ENCODE data around the gene OR14I1.
"Not testable (repeated sequence)": the region's sequence is repeated elsewhere in the genome, so short reads cannot be mapped to it uniquely, and the experiment has no call there.

The OR14I1 gene

GRCh38 chr1:248699099-248699498, 3.5 kb downstream of the OR14I1 start:
- Mint-ChIP-seq H3K4me1 (no peaks in the 10 kb centered on the region), H3K36me3 (ENCODE audit: low read depth) (no peaks in the 10 kb centered on the region), H3K27me3 (peaks cover 3% of the 10 kb centered on the region), H3K4me3 (no peak overlapping the region), H3K9me3 (no peaks in the 10 kb centered on the region), H3K27ac (no peak overlapping the region)
- no peak for ATAC-seq
- DNase-seq: no peak

- Mint-ChIP-seq H3K9me3 (no peaks in the 10 kb centered on the region), H3K27me3 (peaks cover 3% of the 10 kb centered on the region)
Measured at GRCh38 chr1:248697907-248698306, 4.7 kb downstream of the OR14I1 start.

GRCh38 chr1:248696774-248697173, 5.8 kb downstream of the OR14I1 start:
- H3K4me3 Mint-ChIP-seq: no peak overlapping the region
- H3K27me3 Mint-ChIP-seq: peaks cover 3% of the 10 kb centered on the region
- no peaks in the 10 kb centered on the region for H3K9me3 Mint-ChIP-seq
- no peaks in the 10 kb centered on the region for H3K4me1 Mint-ChIP-seq
- H3K36me3 Mint-ChIP-seq (ENCODE audit: low read depth): no peaks in the 10 kb centered on the region
- no peak for ATAC-seq
- no peak for DNase-seq
- no peak overlapping the region for H3K27ac Mint-ChIP-seq

More at GRCh38 chr1:248697907-248698306, 4.7 kb downstream of the OR14I1 start:
- no peak for ATAC-seq
- no peaks in the 10 kb centered on the region for H3K4me1 Mint-ChIP-seq
- H3K4me3 Mint-ChIP-seq: no peak overlapping the region
- DNase-seq: no peak
- H3K27ac Mint-ChIP-seq: no peak overlapping the region
- no peaks in the 10 kb centered on the region for H3K36me3 Mint-ChIP-seq (ENCODE audit: low read depth)

- Mint-ChIP-seq H3K27ac (no peak overlapping the region), H3K4me3 (no peak overlapping the region), H3K9me3 (no peaks in the 10 kb centered on the region), H3K4me1 (no peaks in the 10 kb centered on the region), H3K36me3 (ENCODE audit: low read depth) (no peaks in the 10 kb centered on the region), H3K27me3 (peaks cover 3% of the 10 kb centered on the region)
- ATAC-seq: no peak
- no peak for DNase-seq
Measured at GRCh38 chr1:248696261-248696660, 6.3 kb downstream of the OR14I1 start.

- Mint-ChIP-seq H3K27ac (no peak overlapping the region), H3K36me3 (ENCODE audit: low read depth) (no peaks in the 10 kb centered on the region), H3K4me1 (no peaks in the 10 kb centered on the region), H3K27me3 (peaks cover 3% of the 10 kb centered on the region), H3K4me3 (no peak overlapping the region), H3K9me3 (no peaks in the 10 kb centered on the region)
- no peak for ATAC-seq
- DNase-seq: no peak
Measured at GRCh38 chr1:248695451-248696132, 7.0 kb downstream of the OR14I1 start.

GRCh38 chr1:248691567-248692155, 10.9 kb downstream of the OR14I1 start:
- Mint-ChIP-seq H3K4me3 (no peak overlapping the region), H3K4me1 (no peaks in the 10 kb centered on the region), H3K36me3 (ENCODE audit: low read depth) (no peaks in the 10 kb centered on the region), H3K27ac (no peak overlapping the region), H3K27me3 (no peaks in the 10 kb centered on the region), H3K9me3 (no peaks in the 10 kb centered on the region)
- DNase-seq (no peak), ATAC-seq (no peak)

- H3K36me3 Mint-ChIP-seq (ENCODE audit: low read depth): no peaks in the 10 kb centered on the region
- no peak overlapping the region for H3K27ac Mint-ChIP-seq
- H3K9me3 Mint-ChIP-seq: no peaks in the 10 kb centered on the region
- H3K4me3 Mint-ChIP-seq: no peak overlapping the region
- H3K4me1 Mint-ChIP-seq: no peaks in the 10 kb centered on the region
- DNase-seq: no peak
- ATAC-seq: no peak
- peaks cover 5% of the 10 kb centered on the region for H3K27me3 Mint-ChIP-seq
Measured at GRCh38 chr1:248688527-248689298, 13.9 kb downstream of the OR14I1 start.

- DNase-seq (peak; percentile 9), ATAC-seq (peak; percentile 59)
- H3K27me3 Mint-ChIP-seq: peaks cover 7% of the 10 kb centered on the region
- H3K27ac Mint-ChIP-seq: no peak overlapping the region
- no peaks in the 10 kb centered on the region for H3K9me3 Mint-ChIP-seq
- H3K4me3 Mint-ChIP-seq: no peak overlapping the region
- H3K4me1 Mint-ChIP-seq: no peaks in the 10 kb centered on the region
- no peaks in the 10 kb centered on the region for H3K36me3 Mint-ChIP-seq (ENCODE audit: low read depth)
Measured at GRCh38 chr1:248686815-248687214, 15.8 kb downstream of the OR14I1 start.

GRCh38 chr1:248681651-248682050, 20.9 kb downstream of the OR14I1 start:
- DNase-seq (no peak), ATAC-seq (no peak)
- H3K27me3 Mint-ChIP-seq: peaks cover 16% of the 10 kb centered on the region
- H3K4me3 Mint-ChIP-seq: no peak overlapping the region
- no peaks in the 10 kb centered on the region for H3K9me3 Mint-ChIP-seq
- H3K36me3 Mint-ChIP-seq (ENCODE audit: low read depth): no peaks in the 10 kb centered on the region
- H3K27ac Mint-ChIP-seq: no peak overlapping the region
- no peaks in the 10 kb centered on the region for H3K4me1 Mint-ChIP-seq

- H3K36me3 Mint-ChIP-seq (ENCODE audit: low read depth): peaks cover 3% of the 10 kb centered on the region
- DNase-seq (no peak), ATAC-seq (no peak)
- no peaks in the 10 kb centered on the region for H3K4me1 Mint-ChIP-seq
- H3K27ac Mint-ChIP-seq: no peak overlapping the region
- no peaks in the 10 kb centered on the region for H3K27me3 Mint-ChIP-seq
- H3K9me3 Mint-ChIP-seq: peaks cover 10% of the 10 kb centered on the region
- H3K4me3 Mint-ChIP-seq: no peak overlapping the region
Measured at GRCh38 chr1:248670003-248670402, 32.6 kb downstream of the OR14I1 start.

GRCh38 chr1:248663453-248664328, 38.9 kb downstream of the OR14I1 start:
- H3K36me3 Mint-ChIP-seq (ENCODE audit: low read depth); H3K4me1 Mint-ChIP-seq; H3K4me3 Mint-ChIP-seq; ATAC-seq; DNase-seq; H3K9me3 Mint-ChIP-seq; H3K27me3 Mint-ChIP-seq: not testable (repeated sequence)
- H3K27ac Mint-ChIP-seq: peak overlapping the region; percentile 43

- H3K4me3 Mint-ChIP-seq; H3K4me1 Mint-ChIP-seq; H3K9me3 Mint-ChIP-seq; ATAC-seq; H3K36me3 Mint-ChIP-seq (ENCODE audit: low read depth); H3K27me3 Mint-ChIP-seq; DNase-seq; H3K27ac Mint-ChIP-seq: not testable (repeated sequence)
Measured at GRCh38 chr1:248656797-248657196, 45.8 kb downstream of the OR14I1 start.

GRCh38 chr1:248655354-248655753, 47.2 kb downstream of the OR14I1 start, which contains the start of gene OR2T27:
OR2T27 (minus strand) TSS chr1:248655528; CDS start chr1:248650884, 4,644 bp downstream.
- ATAC-seq; H3K27me3 Mint-ChIP-seq; H3K4me3 Mint-ChIP-seq; H3K27ac Mint-ChIP-seq; H3K36me3 Mint-ChIP-seq (ENCODE audit: low read depth); H3K4me1 Mint-ChIP-seq; DNase-seq; H3K9me3 Mint-ChIP-seq: not testable (repeated sequence)

All from activated naive CD8-positive, alpha-beta T cell treated with anti-CD3 and anti-CD28 coated beads, Interleukin-2, amount 50 U/mL, for 24 hours (primary cell).